ENCODE measurements around the gene ZC3HAV1L.
A peak's percentile ranks its signal among the peaks of the same experiment; 100 is the strongest.

Gene ZC3HAV1L

GRCh38 chr7:139035586-139036353 lies at the start of gene ZC3HAV1L:
ZC3HAV1L (minus strand) TSS chr7:139036042; CDS start chr7:139036017, 25 bp downstream.
- H3K4me1 ChIP-seq (ENCODE audit: insufficient read depth, low read length, severe bottlenecking) = no peaks in the 10 kb centered on the region
- TF ChIP-seq EZH2 (IDR thresholded peaks at IDR 0.05; ENCODE audit: borderline replicate concordance, low read length) (no peak), CTCF (IDR thresholded peaks at IDR 0.05; ENCODE audit: low read length) (no peak)
- 0 out of 2 replicates have a peak, but pooled peaks cover 4% of the 10 kb centered on the region for H3K27me3 ChIP-seq (ENCODE audit: insufficient read depth, low read length)
- no peaks in the 10 kb centered on the region for H3K9me3 ChIP-seq (ENCODE audit: low read length)
- H3K36me3 ChIP-seq (ENCODE audit: insufficient read depth, low read length) = no peaks in the 10 kb centered on the region
- no peaks in the 10 kb centered on the region for H3F3A ChIP-seq (ENCODE audit: insufficient read depth, low read length)
- no peaks in the 10 kb centered on the region for H3K79me2 ChIP-seq (ENCODE audit: insufficient read depth, low read length)
- no peak within 1 kb of the TSS; the same call in 1 of the 2 replicates for H3K9ac ChIP-seq (ENCODE audit: low read length)
- H2AFZ ChIP-seq (ENCODE audit: low read length) = no peak within 1 kb of the TSS
- H3K4me3 ChIP-seq (ENCODE audit: low read depth, low read length, poor library complexity, severe bottlenecking) = peak within 1 kb of the TSS; percentile 53
- no peaks in the 10 kb centered on the region for H4K20me1 ChIP-seq (ENCODE audit: insufficient read depth, low read length)
- H3K9me2 ChIP-seq (ENCODE audit: low read depth, low read length) = no peaks in the 10 kb centered on the region
- no peak within 1 kb of the TSS for H3K27ac ChIP-seq (ENCODE audit: low read depth, low read length, poor library complexity, severe bottlenecking)
- peak within 1 kb of the TSS; percentile 49; the same call in 1 of the 2 replicates for H3K4me2 ChIP-seq (ENCODE audit: low read length)

- no peaks in the 10 kb centered on the region for H4K20me1 ChIP-seq (ENCODE audit: insufficient read depth, low read length)
- H3K9ac ChIP-seq (ENCODE audit: low read length) = no peak overlapping the region
- no peak overlapping the region for H3K4me3 ChIP-seq (ENCODE audit: low read depth, low read length, poor library complexity, severe bottlenecking)
Observed at GRCh38 chr7:139084709-139085108, 48.9 kb upstream of the ZC3HAV1L start.

GRCh38 chr7:139081584-139081983 lies 45.7 kb upstream of the ZC3HAV1L start:
- no peak overlapping the region for H2AFZ ChIP-seq (ENCODE audit: low read length)
- H3K9ac ChIP-seq (ENCODE audit: low read length) = no peak overlapping the region
- peaks cover 49% of the 10 kb centered on the region for H3K36me3 ChIP-seq (ENCODE audit: insufficient read depth, low read length)
- H3K4me1 ChIP-seq (ENCODE audit: insufficient read depth, low read length, severe bottlenecking) = no peaks in the 10 kb centered on the region
- no peak overlapping the region for H3K4me3 ChIP-seq (ENCODE audit: low read depth, low read length, poor library complexity, severe bottlenecking)
- TF ChIP-seq EZH2 (IDR thresholded peaks at IDR 0.05; ENCODE audit: borderline replicate concordance, low read length) (no peak), CTCF (IDR thresholded peaks at IDR 0.05; ENCODE audit: low read length) (no peak)
- H3K9me2 ChIP-seq (ENCODE audit: low read depth, low read length) = no peaks in the 10 kb centered on the region
- no peaks in the 10 kb centered on the region for H3K79me2 ChIP-seq (ENCODE audit: insufficient read depth, low read length)
- no peaks in the 10 kb centered on the region for H3K27me3 ChIP-seq (ENCODE audit: insufficient read depth, low read length)
- H3K4me2 ChIP-seq (ENCODE audit: low read length) = no peak overlapping the region
- no peaks in the 10 kb centered on the region for H3F3A ChIP-seq (ENCODE audit: insufficient read depth, low read length)
- H4K20me1 ChIP-seq (ENCODE audit: insufficient read depth, low read length) = no peaks in the 10 kb centered on the region
- peaks cover 3% of the 10 kb centered on the region; the same call in 1 of the 2 replicates for H3K9me3 ChIP-seq (ENCODE audit: low read length)
- H3K27ac ChIP-seq (ENCODE audit: low read depth, low read length, poor library complexity, severe bottlenecking) = no peak overlapping the region

More at GRCh38 chr7:139084709-139085108, 48.9 kb upstream of the ZC3HAV1L start:
- peaks cover 12% of the 10 kb centered on the region for H3K9me3 ChIP-seq (ENCODE audit: low read length)
- H3K36me3 ChIP-seq (ENCODE audit: insufficient read depth, low read length) = peaks cover 59% of the 10 kb centered on the region
- no peak overlapping the region for H2AFZ ChIP-seq (ENCODE audit: low read length)
- TF ChIP-seq CTCF (IDR thresholded peaks at IDR 0.05; ENCODE audit: low read length) (no peak), EZH2 (IDR thresholded peaks at IDR 0.05; ENCODE audit: borderline replicate concordance, low read length) (no peak)
- H3K4me2 ChIP-seq (ENCODE audit: low read length) = no peak overlapping the region
- no peaks in the 10 kb centered on the region for H3K27me3 ChIP-seq (ENCODE audit: insufficient read depth, low read length)
- no peak overlapping the region for H3K27ac ChIP-seq (ENCODE audit: low read depth, low read length, poor library complexity, severe bottlenecking)
- H3F3A ChIP-seq (ENCODE audit: insufficient read depth, low read length) = no peaks in the 10 kb centered on the region
- no peaks in the 10 kb centered on the region for H3K9me2 ChIP-seq (ENCODE audit: low read depth, low read length)
- H3K79me2 ChIP-seq (ENCODE audit: insufficient read depth, low read length) = no peaks in the 10 kb centered on the region
- H3K4me1 ChIP-seq (ENCODE audit: insufficient read depth, low read length, severe bottlenecking) = no peaks in the 10 kb centered on the region

Data from OCI-LY1 (cell line).